Trophoblast cell (in vitro differentiated cells and primary cell): Measurements from ENCODE around the gene TNNI3K.

Source experiments
- DNase-seq, 2 donors: peaks; one replicate each; pipeline ENCODE4 v3.0.0-alpha.2; 2016
- H2AFZ ChIP-seq: 2 replicates; pipeline ENCODE4 v1.6.1; 2013; ENCODE audit warnings: low read length, moderate library complexity, mild to moderate bottlenecking; ENCODE audit not compliant: insufficient read depth, poor library complexity
- H2AK5ac ChIP-seq: 2 replicates; pipeline ENCODE4 v1.6.1; 2013; ENCODE audit warnings: mild to moderate bottlenecking, low read length
- H2BK120ac ChIP-seq: 2 replicates; pipeline ENCODE4 v1.6.1; 2013; ENCODE audit warnings: low read length, mild to moderate bottlenecking, moderate library complexity; ENCODE audit not compliant: insufficient read depth, poor library complexity
- H2BK12ac ChIP-seq: 2 replicates; pipeline ENCODE4 v1.6.1; 2013; ENCODE audit warnings: mild to moderate bottlenecking, low read length, moderate library complexity
- H2BK5ac ChIP-seq: 2 replicates; pipeline ENCODE4 v1.6.1; 2013; ENCODE audit warnings: low read length, low read depth, moderate library complexity, mild to moderate bottlenecking; ENCODE audit not compliant: poor library complexity
- H3K14ac ChIP-seq: 2 replicates; pipeline ENCODE4 v1.6.1; 2013; ENCODE audit warnings: mild to moderate bottlenecking, low read length
- H3K18ac ChIP-seq: 2 replicates; pipeline ENCODE4 v1.6.1; 2013; ENCODE audit warnings: mild to moderate bottlenecking, low read length
- H3K23ac ChIP-seq: 2 replicates; pipeline ENCODE4 v1.6.1; 2013; ENCODE audit warnings: low read length
- H3K27ac ChIP-seq: 2 replicates; pipeline ENCODE4 v1.5.1; 2013; ENCODE audit warnings: low read depth, mild to moderate bottlenecking, inconsistent platforms, low read length, moderate library complexity
- H3K27me3 ChIP-seq: 2 replicates; pipeline ENCODE4 v1.6.1; 2013; ENCODE audit warnings: inconsistent platforms, mild to moderate bottlenecking, low read length, moderate library complexity; ENCODE audit not compliant: insufficient read depth
- H3K36me3 ChIP-seq, 2 experiments: 1 replicate in 1 of 2; 2 replicates in 1 of 2; pipeline ENCODE4 v1.6.1; 2013; ENCODE audit warnings: low read length in 2 of 2, mild to moderate bottlenecking in 2 of 2, moderate library complexity in 1 of 2; ENCODE audit not compliant: insufficient read depth in 2 of 2, control insufficient read depth in 1 of 2
- H3K4ac ChIP-seq: 2 replicates; pipeline ENCODE4 v1.6.1; 2013; ENCODE audit warnings: low read depth, mild to moderate bottlenecking, low read length, moderate library complexity
- H3K4me1 ChIP-seq, 2 experiments: 1 replicate in 1 of 2; 2 replicates in 1 of 2; pipeline ENCODE4 v1.6.1; 2013; ENCODE audit warnings: low read length in 2 of 2, mild to moderate bottlenecking in 2 of 2, moderate library complexity in 1 of 2; ENCODE audit not compliant: insufficient read depth in 2 of 2, control insufficient read depth in 1 of 2
- H3K4me2 ChIP-seq: 2 replicates; pipeline ENCODE4 v1.6.1; 2013; ENCODE audit warnings: inconsistent platforms, mild to moderate bottlenecking, low read length, moderate library complexity
- H3K4me3 ChIP-seq: 2 replicates; pipeline ENCODE4 v1.5.1; 2013; ENCODE audit warnings: mild to moderate bottlenecking, low read depth, low read length, inconsistent platforms
- H3K79me1 ChIP-seq: one replicate; pipeline ENCODE4 v1.6.1; 2013; ENCODE audit warnings: low read length
- H3K79me2 ChIP-seq: 2 replicates; pipeline ENCODE4 v1.6.1; 2013; ENCODE audit warnings: low read length, mild to moderate bottlenecking; ENCODE audit not compliant: control insufficient read depth, insufficient read depth, poor library complexity
- H3K9ac ChIP-seq: 2 replicates; pipeline ENCODE4 v1.6.1; 2013; ENCODE audit warnings: mild to moderate bottlenecking, low read length
- H3K9me3 ChIP-seq: 2 replicates; pipeline ENCODE4 v1.6.1; 2013; ENCODE audit warnings: low read depth, mild to moderate bottlenecking, control low read depth, inconsistent platforms, low read length; ENCODE audit not compliant: insufficient read depth
- H4K12ac ChIP-seq: 2 replicates; pipeline ENCODE4 v1.6.1; 2013; ENCODE audit warnings: low read depth, mild to moderate bottlenecking, low read length, moderate library complexity
- H4K8ac ChIP-seq: 2 replicates; pipeline ENCODE4 v1.6.1; 2013; ENCODE audit warnings: low read depth, mild to moderate bottlenecking, low read length, moderate library complexity
- H4K91ac ChIP-seq: one replicate; pipeline ENCODE4 v1.6.1; 2013; ENCODE audit warnings: low read depth, mild to moderate bottlenecking, low read length, moderate library complexity
- WGBS: extraction: QIAGEN DNeasy Blood & Tissue Kit; methylation state at CpG from one replicate; pipeline ENCODE4 v1.1.7; 2013; ENCODE audit warnings: missing lambda C conversion rate; ENCODE audit not compliant: insufficient read length, insufficient coverage; ENCODE audit errors: extremely low coverage; 5-methylcytosine and 5-hydroxymethylcytosine counted together

Gene TNNI3K

GRCh38 chr1:74222701-74223100 is 12.5 kb upstream of the TNNI3K start:
- Histone ChIP-seq H4K91ac (no peak overlapping the region), H2BK5ac (no peak overlapping the region), H3K23ac (no peak overlapping the region), H3K27ac (no peak overlapping the region), H3K4ac (no peak overlapping the region), H2AFZ (no peak overlapping the region), H3K36me3 (no peaks in the 10 kb centered on the region), H2AK5ac (no peak overlapping the region), H2BK120ac (no peak overlapping the region), H3K4me1 (no peaks in the 10 kb centered on the region), H3K79me1 (no peaks in the 10 kb centered on the region), H2BK12ac (no peak overlapping the region), H4K8ac (no peak overlapping the region), H3K9ac (no peak overlapping the region), H3K4me2 (no peak overlapping the region), H3K27me3 (no peaks in the 10 kb centered on the region), H4K12ac (no peak overlapping the region), H3K14ac (no peak overlapping the region), H3K9me3 (no peaks in the 10 kb centered on the region), H3K4me3 (no peak overlapping the region), H3K18ac (no peak overlapping the region), H3K79me2 (no peaks in the 10 kb centered on the region)
- WGBS: no CpG with 5 or more reads among the region's 5 CpGs
- DNase-seq: no peak

DNA sequence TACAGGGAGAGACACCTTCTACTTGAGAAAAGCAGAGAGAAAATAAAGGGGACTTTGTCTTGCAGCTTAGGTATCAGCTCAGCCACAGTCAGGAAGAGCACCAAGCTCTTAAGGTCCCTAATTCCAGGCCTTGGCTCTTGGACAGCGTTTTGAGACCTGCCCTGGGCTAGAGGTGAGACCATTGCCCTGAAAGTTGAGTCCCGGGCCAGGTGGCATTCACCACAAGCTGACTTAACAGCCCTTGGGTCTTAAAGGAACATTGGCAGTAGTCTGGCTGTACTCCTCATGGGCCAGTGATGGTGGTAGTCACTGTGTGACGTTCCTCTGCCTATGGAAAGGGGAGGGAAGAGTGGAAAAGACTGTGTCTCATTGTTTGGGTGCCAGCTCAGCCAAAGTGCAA is 11.7 kb upstream of the TNNI3K start:
- H3K23ac ChIP-seq: no peak overlapping the region
- no peaks in the 10 kb centered on the region for H3K79me2 ChIP-seq
- no peak overlapping the region for H3K27ac ChIP-seq
- H2BK5ac ChIP-seq: no peak overlapping the region
- H4K91ac ChIP-seq: no peak overlapping the region
- no peak overlapping the region for H3K4me3 ChIP-seq
- no peak overlapping the region for H2BK120ac ChIP-seq
- H3K14ac ChIP-seq: no peak overlapping the region
- no peak overlapping the region for H2AFZ ChIP-seq
- no peak overlapping the region for H3K18ac ChIP-seq
- no peak overlapping the region for H3K4ac ChIP-seq
- H3K79me1 ChIP-seq: no peaks in the 10 kb centered on the region
- no peak overlapping the region for H2AK5ac ChIP-seq
- no peaks in the 10 kb centered on the region for H3K27me3 ChIP-seq
- H3K9ac ChIP-seq: no peak overlapping the region
- no peak overlapping the region for H4K12ac ChIP-seq
- no peak overlapping the region for H4K8ac ChIP-seq
- no CpG with 5 or more reads among the region's 3 CpGs for WGBS
- no peak for DNase-seq
- H3K9me3 ChIP-seq: no peaks in the 10 kb centered on the region
- H3K36me3 ChIP-seq: no peaks in the 10 kb centered on the region
- H3K4me2 ChIP-seq: no peak overlapping the region
- no peaks in the 10 kb centered on the region for H3K4me1 ChIP-seq
- H2BK12ac ChIP-seq: no peak overlapping the region

DNA sequence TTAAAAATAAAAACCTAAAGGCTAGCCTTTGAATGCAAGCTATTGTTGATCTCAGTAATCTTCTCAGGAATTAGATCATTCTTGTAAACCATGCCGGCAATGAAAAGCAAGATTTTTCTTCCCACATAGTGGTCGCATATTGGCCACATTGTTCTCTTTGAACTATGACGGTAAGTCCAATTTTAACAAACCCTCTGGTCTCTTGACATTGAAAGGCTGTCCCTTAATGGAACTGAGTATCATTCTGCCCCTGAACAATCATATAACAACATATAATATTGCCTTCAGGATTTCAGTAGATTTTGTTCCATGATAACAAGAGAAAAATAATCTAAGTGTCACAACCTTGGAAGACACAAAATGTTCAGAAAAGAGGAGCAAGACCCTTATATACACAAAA is 1.3 kb downstream of the TNNI3K start:
- Histone ChIP-seq H3K4me2 (no peak overlapping the region), H3K79me1 (no peaks in the 10 kb centered on the region), H4K8ac (no peak overlapping the region), H2BK5ac (no peak overlapping the region), H3K4me3 (no peak overlapping the region), H3K79me2 (no peaks in the 10 kb centered on the region), H4K91ac (no peak overlapping the region), H3K27ac (no peak overlapping the region), H3K14ac (no peak overlapping the region), H2AFZ (no peak overlapping the region), H4K12ac (no peak overlapping the region), H3K27me3 (no peaks in the 10 kb centered on the region), H3K4me1 (no peaks in the 10 kb centered on the region), H3K23ac (no peak overlapping the region), H3K36me3 (no peaks in the 10 kb centered on the region), H3K18ac (no peak overlapping the region), H3K9me3 (no peaks in the 10 kb centered on the region), H2BK12ac (no peak overlapping the region), H3K4ac (no peak overlapping the region), H2AK5ac (no peak overlapping the region), H3K9ac (no peak overlapping the region), H2BK120ac (no peak overlapping the region)
- no peak for DNase-seq
- WGBS: no CpG with 5 or more reads among the region's 3 CpGs

- Histone ChIP-seq H2AFZ (no peak overlapping the region), H3K4me3 (no peak overlapping the region), H2BK12ac (no peak overlapping the region), H4K8ac (no peak overlapping the region), H3K23ac (no peak overlapping the region), H3K9ac (no peak overlapping the region), H3K27ac (no peak overlapping the region), H3K79me2 (no peaks in the 10 kb centered on the region), H2AK5ac (no peak overlapping the region), H4K12ac (no peak overlapping the region), H3K18ac (no peak overlapping the region), H3K4me2 (no peak overlapping the region), H2BK120ac (no peak overlapping the region), H4K91ac (no peak overlapping the region), H3K79me1 (no peaks in the 10 kb centered on the region), H3K4me1 (no peaks in the 10 kb centered on the region), H3K36me3 (no peaks in the 10 kb centered on the region), H3K9me3 (no peaks in the 10 kb centered on the region), H3K14ac (no peak overlapping the region), H2BK5ac (no peak overlapping the region), H3K4ac (no peak overlapping the region), H3K27me3 (no peaks in the 10 kb centered on the region)
- WGBS: no CpG with 5 or more reads among the region's 1 CpG
- no peak for DNase-seq
Measured at GRCh38 chr1:74237035-74237434, 1.8 kb downstream of the TNNI3K start.
